GM18870 (cell line): ENCODE measurements around the gene OIP5.
"Not testable (repeated sequence)": the region's sequence is repeated elsewhere in the genome, so short reads cannot be mapped to it uniquely, and the experiment has no call there.

Source experiments
- ATAC-seq: cut with Tn5 transposase; IDR thresholded peaks from one replicate; pipeline ENCODE4 v1.9.1; 2021; ENCODE audit warnings: moderate library complexity; ENCODE audit not compliant: unreplicated experiment

Gene OIP5

GRCh38 chr15:41304149-41304770 lies 28.1 kb downstream of the OIP5 start:
- ATAC-seq = no peak

DNA sequence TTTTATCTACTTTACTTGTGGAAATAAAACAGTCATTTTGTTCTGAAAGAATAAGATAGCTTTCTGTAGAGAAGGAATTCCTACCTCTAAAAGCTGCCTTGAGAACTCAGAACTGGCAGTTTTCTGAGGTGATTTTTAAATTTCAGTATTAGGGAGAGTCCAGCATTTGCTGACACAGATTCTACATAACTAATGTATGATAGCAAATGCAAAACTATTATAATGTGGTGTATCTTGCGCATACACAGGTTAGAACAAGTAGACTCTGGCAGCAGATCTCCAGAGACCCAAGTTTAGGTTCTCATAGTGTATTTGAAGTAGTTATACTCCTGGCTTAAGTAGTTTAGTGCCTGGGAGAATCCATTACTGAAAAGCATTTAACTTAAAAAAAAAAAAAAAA lies 30.8 kb downstream of the OIP5 start:
- no peak for ATAC-seq

GRCh38 chr15:41301139-41301538 lies 31.3 kb downstream of the OIP5 start:
- not testable (repeated sequence) for ATAC-seq

DNA sequence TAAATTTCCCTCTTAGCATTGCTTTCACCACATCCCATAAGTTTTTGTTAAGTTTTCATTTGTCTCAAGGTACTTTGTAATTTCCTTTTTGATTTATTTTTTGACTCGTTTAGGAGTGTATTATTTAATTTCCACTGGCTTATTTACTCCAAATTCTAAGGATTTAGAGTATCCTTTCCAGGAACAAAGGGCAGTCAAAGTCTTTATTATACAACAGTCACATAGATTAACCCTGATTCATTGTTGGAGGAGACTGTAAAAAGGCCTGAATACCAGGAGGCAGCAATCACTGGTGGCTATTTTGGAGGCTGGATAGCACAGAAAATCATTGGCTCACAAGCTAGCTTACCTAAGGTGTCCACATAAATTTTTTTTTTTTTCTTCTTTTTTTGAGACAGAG lies 39.9 kb downstream of the OIP5 start:
- ATAC-seq = no peak

DNA sequence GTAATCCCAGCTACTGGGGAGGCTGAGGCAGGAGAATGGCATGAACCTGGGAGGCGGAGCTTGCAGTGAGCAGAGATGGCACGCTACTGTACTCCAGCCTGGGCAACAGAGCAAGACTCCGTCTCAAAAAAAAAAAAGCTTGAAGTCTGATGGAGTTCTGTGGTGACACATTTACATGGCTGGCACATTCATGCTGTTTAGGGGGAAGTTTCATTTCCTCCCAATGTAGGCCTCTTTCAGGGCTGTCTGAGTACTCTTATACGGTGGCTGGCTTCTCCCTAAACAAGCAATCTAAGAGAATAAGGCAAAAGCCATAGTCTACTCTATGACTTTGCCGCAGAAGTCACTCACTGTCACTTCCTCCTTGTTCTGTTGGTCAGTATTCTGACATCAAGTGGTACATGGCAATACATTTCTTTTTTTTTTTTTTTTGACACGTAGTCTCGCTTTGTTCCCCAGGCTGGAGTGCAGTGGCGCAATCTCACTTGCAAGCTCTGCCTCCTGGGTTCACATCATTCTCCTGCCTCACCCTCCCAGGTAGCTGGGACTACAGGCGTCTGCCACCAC lies 41.2 kb downstream of the OIP5 start:
- no peak for ATAC-seq

GRCh38 chr15:41289953-41290352 lies 42.4 kb downstream of the OIP5 start:
- ATAC-seq = no peak

GRCh38 chr15:41288464-41288863 lies 43.9 kb downstream of the OIP5 start:
- ATAC-seq = no peak

GRCh38 chr15:41286665-41287333 lies 45.6 kb downstream of the OIP5 start:
- no peak for ATAC-seq

DNA sequence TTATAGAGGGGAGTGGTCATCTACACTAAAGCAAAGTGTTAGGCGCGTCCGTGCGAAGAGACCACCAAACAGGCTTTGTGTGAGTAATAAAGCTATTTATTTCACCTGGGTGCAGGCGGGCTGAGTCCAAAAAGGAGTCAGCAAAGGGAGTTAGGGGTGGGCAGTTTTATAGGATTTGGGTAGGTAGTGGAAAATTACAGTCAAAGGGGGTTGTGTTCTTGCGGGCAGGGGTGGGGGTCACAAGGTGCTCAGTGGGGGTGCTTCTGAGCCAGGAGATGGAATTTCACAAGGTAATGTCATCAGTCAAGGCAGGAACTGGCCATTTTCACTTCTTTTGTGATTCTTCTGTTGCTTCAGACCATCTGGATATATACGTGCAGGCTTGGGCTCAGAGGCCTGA lies 47.1 kb downstream of the OIP5 start:
- ATAC-seq = no peak

- ATAC-seq = no peak
Measured at GRCh38 chr15:41284427-41285177, 47.8 kb downstream of the OIP5 start.

- peak; percentile 92 for ATAC-seq
Measured at GRCh38 chr15:41283653-41284426, 48.6 kb downstream of the OIP5 start.

GRCh38 chr15:41282980-41283652 lies 49.3 kb downstream of the OIP5 start:
- not testable (repeated sequence) for ATAC-seq

DNA sequence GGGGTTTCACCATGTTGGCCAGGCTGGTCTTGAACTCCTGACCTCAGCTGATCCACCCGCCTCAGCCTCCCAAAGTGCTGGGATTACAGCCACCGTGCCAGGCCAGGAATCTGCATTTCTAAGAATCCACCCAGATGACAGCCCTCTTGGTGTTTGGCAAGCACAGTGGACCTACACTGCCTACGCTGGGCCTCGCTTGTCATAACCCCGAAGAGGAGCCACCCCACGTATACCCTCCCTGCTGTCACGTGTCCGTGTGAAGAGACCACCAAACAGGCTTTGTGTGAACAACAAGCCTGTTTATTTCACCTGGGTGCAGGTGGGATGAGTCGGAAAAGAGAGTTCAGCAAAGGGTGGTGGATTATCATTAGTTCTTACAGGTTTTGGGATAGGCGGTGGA lies 50.0 kb downstream of the OIP5 start:
- not testable (repeated sequence) for ATAC-seq

- no peak for ATAC-seq
Measured at GRCh38 chr15:41281236-41281635, 51.2 kb downstream of the OIP5 start.

GRCh38 chr15:41279535-41280283 lies 52.7 kb downstream of the OIP5 start:
- no peak for ATAC-seq

DNA sequence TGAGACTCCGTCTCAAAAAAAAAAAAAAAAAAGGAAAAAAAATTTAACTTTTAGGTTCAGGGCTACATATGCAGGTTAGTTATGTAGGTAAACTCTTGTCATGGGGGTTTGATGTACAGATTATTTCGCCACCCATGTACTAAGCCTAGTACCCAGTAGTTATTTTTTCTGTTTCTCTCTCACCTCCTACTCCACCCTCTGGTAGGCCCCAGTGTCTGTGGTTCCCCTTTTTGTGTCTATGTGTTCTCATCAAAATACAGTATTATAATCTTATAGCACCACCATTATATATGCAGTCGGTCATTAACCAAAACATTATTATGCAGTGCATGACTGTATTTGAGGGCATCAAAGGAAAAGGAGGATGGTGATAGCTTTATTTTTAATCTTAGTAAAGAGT lies 54.1 kb downstream of the OIP5 start:
- no peak for ATAC-seq

DNA sequence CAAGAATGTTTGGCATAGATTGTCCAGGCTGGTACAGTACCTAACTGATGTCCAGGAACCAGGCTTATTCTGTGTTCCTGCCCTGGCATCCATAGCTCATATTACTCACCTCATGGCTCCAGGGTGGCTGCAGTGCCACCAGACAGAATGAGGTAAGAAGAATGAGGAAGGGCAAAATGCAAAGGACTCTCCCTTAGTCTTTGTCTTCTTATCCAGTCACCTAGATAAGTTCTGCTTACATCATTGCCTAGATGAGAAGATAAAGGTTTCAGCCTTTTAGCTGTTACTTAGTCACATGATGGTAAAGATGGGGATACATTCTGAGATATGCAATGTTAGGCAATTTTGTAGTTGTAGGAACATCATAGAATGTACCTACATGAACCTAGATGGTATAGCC lies 55.6 kb downstream of the OIP5 start:
- no peak for ATAC-seq

- no peak for ATAC-seq
Measured at GRCh38 chr15:41269887-41270286, 62.5 kb downstream of the OIP5 start.

GRCh38 chr15:41263891-41264351 lies 68.5 kb downstream of the OIP5 start:
- no peak for ATAC-seq

GRCh38 chr15:41262571-41262970 lies 69.8 kb downstream of the OIP5 start:
- ATAC-seq = no peak
